ENCODE results near the gene PPP1R14B.
"Not testable (repeated sequence)": the region's sequence is repeated elsewhere in the genome, so short reads cannot be mapped to it uniquely, and the experiment has no call there.

Gene PPP1R14B

DNA sequence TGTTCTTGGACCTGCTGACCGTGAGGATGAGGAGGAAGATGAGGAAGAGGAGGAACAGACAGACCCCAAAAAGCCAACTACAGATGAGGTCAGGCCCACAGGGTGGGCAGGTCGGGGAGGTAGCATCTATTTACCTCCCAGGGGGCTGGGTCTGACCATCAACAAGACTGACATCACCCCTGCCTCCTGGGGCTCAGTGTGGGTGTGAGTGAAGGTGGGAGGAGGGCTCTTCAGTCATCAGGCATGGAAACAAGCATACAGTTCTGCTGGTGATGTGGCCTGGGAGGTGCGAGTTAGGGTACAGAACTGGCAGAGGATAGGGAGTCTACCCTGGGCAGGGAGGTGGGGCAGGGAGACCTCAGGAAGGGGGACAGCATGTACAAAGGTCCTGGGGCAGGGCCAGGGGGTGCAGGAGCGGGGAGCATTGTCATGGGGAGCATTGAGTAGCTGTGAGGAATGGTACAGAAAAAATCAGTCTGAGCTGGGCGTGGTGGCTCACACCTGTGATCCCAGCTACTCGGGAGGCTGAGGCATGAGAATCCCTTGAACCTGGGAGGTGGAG lies 13.5 kb upstream of the PPP1R14B start:
- no peak for DNase-seq

DNA sequence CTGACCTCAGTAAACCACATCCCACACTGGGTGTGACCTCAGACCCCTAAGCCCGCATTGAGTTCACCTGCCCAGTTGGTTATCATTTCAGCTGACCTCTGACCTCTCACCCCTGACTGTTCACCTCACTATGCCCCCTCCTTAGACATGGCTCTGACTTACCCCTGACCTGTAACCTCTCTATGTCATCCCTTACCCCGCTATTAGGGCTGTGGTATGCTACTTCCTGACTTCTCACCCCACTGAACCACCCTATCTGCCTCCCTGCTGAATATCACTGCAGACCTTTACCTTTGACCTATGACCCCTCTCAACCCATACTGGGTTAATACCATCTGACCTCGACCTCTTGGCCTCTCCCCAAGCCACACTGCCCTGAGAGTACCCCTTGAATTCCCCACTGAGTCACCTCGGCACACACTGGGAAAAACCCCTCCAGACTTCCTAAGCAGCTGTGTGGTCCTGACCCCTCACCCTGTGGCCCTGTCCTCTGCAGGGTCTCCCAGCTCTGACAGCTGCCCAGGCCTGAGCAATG lies 12.9 kb upstream of the PPP1R14B start:
- no peak for DNase-seq

DNA sequence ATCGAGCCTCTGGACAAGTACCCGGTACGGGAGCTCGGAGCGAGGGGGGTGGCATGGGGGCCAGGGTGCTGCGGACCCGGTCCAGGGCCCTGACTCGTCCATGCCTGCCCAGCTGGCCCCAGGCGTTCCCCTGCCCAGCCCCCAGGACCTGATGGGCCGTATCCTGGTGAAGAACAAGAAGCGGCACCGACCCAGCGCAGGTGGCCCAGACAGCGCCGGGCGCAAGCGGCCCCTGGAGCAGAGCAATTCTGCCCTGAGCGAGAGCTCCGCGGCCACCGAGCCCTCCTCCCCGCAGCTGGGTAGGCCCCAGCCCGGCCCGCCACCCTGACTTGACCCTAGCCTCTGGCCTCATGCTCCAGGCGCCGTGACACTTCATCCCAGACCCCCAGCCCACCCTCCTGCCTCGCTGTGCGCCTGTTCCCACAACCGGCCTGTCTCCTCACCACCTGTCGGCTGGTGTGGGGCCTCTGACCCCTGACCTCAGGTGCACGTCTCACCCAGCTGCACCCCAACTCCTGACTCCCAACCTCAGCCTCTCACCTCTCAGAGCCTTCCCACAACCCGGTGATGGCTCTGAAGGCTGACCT lies 12.3 kb upstream of the PPP1R14B start:
- no peak for DNase-seq

DNA sequence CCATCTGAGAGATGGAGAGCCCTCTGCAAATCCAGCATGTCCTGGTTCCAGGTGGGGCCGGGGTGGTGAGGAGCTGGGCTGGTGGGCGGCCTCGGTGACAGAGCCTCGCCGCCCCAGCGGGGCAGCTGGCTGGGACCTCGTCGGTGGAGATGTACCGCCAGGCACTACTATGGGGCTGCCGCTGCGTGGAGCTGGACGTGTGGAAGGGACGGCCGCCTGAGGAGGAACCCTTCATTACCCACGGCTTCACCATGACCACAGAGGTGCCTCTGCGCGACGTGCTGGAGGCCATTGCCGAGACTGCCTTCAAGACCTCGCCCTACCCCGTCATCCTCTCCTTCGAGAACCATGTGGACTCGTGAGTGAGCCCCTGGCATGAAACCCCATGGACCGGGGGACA lies 11.6 kb upstream of the PPP1R14B start:
- no peak for DNase-seq

DNA sequence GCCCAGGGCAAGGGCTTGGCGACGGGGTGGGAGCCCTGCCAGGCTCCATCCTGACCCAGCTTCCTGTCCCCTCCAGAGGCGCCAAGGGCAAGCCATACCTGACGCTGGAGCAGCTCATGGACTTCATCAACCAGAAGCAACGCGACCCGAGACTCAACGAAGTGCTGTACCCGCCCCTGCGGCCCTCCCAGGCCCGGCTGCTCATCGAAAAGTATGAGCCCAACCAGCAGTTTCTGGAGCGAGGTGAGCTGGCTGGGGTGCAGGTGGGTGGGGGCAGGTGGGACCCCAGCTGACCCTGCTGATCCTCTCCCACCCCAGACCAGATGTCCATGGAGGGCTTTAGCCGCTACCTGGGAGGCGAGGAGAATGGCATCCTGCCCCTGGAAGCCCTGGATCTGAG lies 9.6 kb upstream of the PPP1R14B start:
- no peak for DNase-seq

DNA sequence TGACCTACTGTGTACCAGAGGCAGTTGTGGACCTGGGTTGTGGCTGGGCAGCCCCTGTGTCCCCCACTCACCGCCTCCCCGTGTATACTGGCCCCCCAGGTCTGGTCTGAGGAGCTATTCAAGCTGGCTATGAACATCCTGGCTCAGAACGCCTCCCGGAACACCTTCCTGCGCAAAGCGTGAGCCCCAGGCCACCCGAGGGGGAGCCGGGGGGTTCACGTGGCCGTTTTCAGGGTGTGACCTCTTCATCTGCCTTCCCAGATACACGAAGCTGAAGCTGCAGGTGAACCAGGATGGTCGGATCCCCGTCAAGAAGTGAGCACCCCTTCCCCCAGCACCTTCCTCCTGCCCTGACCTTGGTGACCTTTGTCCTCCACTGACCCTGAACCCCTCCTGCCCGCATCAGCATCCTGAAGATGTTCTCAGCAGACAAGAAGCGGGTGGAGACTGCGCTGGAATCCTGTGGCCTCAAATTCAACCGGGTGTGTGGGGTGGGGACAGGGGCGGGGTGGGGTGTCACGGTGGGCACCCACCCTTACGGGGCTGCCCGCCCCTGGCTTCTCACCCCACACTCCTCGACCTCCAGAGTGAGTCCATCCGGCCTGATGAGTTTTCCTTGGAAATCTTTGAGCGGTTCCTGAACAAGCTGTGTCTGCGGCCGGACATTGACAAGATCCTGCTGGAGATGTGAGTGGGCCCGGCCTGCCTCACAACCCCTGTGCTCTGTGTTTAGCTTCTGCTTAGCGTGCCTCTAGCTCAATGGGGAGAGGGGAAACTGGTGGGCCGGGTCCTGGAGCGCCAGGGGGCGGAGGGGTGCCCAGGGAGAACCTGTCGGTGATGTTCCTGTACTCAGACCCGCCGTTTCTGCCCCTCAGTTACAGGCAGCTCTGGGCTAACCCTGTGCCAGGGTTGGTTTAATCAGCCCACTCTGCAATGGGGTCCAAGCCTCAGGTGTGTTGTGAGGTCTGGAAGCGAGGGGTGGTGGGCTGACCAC lies 8.7 kb upstream of the PPP1R14B start:
- no peak for DNase-seq

DNA sequence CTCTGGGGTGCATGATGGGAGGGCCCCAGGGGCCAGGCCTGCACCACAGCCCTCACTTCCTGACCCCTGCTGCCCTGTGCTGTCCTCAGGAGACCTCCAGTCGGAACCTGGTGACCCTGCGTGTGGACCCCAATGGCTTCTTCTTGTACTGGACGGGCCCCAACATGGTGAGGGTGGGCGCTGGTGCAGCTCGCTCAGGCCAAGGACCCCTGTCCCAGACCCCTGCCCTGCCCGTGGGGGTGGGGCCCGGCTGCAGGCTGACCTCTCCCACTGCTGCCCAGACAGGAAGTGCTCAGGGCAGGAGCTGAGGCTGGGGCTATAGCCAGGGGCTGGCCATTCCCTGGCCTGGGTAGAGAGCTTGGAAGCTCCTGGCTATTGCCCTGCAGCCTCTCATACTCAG lies 7.6 kb upstream of the PPP1R14B start:
- DNase-seq = no peak

DNA sequence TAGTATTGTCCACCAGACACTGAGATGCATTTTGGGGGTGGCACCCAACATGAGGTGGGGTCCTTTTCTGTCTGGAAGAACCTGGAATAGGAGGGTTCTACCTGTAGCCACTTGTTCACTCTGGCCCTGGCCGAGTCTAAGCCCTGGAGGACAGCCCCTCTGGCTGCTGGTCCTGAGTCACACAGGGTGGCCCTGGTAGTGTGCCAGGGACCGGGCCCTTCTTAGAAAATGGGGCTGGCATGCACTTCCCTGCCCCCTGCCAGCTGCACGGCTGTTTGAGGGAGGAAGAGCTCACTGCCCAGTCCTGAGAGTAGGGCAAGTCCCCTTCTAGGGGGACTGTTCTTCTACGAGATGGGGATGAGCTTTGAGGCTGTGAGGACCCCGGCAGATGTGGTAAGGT lies 6.7 kb upstream of the PPP1R14B start:
- no peak for DNase-seq

DNA sequence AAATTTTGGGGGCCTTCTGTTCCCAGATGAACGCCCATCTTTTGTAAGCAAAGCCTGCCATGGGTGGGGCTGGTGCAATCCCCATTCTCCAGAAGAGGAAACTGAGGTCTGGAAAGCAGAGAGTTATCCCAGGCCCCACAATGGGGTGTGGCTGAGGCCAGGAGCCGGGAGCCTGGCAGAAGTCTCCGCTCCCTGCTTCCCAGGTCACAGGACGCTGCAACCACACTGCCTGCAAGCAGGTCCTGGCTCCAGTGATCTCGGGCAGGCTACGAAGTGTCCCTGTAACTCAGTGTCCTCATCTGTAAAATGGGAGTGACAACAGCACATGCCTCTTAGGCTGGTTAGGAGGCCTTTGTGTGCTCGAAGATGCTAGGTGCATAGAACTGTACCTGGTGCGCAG lies 6.3 kb upstream of the PPP1R14B start:
- DNase-seq = no peak

DNA sequence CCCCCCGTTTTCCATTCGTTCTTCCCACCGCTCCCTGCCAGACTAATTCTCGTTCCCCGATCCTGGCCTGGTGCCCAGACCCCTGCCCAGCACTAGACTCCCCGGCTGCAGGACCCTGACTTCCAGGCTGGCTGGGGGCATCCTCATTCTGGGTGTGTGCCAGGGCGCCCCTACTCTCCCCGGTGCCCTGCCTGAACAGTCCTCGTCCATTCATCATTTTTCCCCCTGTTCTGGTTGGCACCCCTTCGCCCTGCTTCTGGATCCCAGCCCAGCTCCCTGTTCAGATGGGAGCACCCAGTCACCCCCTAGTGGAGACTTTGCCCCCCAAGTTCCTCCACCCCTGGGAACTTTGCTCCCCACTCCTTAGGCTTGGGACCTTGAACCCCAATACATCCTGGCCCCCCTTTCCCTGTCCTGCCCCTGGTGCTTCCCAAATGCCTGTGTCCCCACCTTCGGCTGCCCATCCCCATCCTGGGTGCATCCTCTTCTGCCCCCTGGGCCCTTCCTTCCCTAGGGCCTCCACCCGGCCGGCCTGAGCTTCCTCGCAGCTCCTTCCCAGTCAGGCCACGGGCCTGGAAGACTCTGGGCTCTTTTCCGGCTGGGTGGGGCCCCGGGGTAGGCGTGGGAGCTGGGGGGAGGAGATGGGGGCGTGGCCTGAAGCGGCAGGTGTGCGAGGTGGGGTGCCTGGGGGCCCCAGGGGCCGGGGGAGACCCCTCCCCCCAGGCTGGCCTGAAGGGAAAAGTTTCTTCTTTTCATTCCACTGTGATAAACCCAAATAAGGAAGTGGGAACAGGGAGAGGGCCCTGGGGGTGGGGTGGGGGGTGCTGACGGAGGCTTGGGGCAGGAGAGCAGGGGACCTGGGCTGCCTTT lies 5.5 kb upstream of the PPP1R14B start:
- no peak for DNase-seq

DNA sequence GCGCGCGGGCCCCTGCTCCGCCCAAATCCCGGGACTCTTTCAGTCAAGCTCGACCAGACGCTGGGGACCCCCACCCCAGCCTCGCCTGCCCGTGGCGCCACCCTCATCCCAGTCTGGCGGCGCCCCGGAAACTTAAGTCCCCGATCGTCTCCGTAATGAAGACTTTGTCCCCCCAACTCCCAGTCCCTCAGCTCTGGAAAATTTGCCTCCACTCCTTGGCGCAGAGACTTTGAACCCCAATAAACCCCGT lies 4.9 kb upstream of the PPP1R14B start:
- no peak for DNase-seq

DNA sequence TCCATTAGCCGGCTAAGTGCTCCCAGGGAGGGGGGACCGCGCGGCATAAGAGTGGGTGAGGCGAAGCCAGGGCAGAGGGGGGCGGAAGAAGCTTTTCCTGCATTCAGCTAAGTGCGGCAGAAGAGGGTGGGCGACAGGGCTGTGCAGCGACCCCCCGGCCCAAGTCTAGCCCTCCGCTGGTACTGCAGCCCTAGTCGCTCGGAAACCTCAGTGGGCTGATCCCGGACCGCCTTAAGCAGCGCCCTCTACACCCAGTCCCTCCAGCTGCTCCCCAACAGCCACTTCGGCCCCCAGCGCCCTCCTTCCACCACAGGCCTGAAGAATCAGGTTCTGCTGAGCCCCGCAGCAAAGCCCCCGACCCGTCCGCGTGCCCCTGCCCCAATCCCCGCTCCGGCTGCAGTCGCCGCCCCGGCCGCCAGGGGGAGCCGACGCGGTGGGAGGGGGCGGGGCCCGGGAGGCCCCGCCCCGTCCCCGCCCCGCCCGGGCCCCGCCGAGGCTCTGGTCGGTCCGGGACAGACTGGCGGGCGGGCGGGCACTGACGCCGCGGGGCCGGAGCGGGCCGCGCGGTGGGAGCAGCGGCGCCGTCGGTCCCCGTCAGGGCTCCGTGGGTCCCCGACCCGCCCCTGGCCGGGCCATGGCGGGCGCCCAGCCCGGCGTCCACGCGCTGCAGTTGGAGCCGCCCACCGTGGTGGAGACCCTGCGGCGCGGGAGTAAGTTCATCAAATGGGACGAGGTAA lies 4.4 kb upstream of the PPP1R14B start, which contains the start of gene PLCB3:
TSS of gene PLCB3 (plus strand) at position 515 of the 737 bp plus-strand sequence. CDS start at position 635, 120 bp downstream.
- DNase-seq = no peak

DNA sequence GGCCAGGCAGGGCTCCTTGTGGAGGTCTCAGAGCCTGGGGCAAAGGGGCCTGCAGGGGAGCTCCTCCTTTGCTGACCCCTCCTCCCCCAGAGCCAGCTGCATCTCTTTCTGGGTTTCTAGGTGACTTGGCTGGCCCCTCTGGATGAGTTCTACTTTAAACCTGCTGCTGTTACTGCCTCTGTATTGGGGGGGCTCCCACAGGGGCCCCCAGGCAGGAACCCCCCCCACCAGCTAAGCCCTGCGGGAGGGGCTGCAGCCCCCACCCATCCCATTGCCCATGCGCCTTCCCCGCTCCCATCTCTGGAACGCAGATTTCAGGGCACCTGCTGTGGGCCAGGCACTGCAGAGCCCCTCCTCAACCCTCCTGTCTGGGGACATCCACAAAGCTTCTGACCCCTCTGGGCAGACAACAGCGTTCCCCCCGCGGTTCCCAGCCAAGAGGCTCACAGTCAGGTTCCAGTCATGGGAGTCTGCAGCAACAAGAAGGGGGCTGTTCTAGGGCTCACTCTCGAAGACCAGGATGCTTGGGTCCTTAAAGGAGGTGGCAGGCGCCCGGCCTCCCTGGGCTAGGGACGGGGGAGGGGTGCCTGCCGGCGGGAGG lies 3.8 kb upstream of the PPP1R14B start:
- no peak for DNase-seq

DNA sequence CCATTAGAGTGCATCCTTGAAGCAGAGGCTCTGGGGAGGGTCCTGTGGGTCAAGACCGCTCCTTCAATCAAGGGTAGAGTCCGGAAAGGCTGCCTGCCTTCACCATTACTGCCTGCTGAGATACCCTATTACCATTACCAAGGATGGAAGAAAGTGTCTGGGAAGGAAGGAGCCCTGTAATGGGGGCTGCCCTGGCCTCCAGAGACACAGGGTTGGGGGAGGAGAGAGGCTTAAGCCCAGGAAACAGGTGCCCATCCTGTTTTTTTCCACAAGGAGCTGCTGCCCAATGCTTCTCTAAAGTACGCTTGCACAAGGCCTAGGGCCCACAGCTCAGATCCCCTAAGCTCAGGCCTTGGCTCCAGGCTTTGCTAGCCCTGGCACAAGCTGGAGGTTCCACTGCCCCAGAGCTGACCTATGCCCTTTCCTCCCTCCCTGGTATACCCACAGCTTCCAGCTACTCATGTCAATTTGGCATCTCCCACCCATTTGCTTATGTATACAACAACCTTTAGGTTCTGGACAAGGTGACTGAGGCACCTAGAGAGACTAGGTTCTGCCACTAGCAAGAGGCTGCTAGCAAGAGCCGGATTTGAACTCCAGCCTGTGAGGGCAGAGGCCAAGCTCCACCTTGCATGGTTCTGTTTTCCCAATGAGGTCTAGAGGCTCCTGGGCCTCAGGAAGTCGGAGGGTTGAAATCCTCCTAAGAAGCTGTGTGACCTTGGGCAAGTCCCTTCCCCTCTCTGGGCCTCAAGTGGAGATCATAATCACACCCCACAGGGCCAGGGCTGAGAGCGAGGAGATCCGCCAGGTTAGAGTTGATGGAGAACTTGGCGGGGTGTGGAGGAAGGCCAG lies 3.0 kb upstream of the PPP1R14B start:
- DNase-seq = no peak

DNA sequence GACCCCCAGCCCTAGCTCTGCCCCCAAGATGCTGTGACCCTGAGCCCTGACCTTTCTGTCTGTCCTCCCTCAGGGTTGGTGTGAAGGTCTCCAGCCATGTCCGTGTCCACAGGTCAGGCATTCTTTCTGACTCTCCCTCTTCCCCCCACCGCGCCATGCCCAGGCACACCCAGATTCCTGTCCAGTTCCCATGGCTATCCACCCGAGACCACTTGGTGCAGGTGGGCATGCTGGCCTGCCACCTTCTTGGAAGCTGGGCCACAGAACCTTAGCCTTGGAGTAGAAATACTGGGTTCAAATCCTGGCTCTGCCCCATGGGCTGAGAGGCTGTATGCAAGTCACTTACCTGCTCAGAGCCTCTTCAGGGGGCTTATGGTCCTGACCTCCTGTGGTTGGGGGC lies 2.3 kb upstream of the PPP1R14B start:
- DNase-seq = no peak

DNA sequence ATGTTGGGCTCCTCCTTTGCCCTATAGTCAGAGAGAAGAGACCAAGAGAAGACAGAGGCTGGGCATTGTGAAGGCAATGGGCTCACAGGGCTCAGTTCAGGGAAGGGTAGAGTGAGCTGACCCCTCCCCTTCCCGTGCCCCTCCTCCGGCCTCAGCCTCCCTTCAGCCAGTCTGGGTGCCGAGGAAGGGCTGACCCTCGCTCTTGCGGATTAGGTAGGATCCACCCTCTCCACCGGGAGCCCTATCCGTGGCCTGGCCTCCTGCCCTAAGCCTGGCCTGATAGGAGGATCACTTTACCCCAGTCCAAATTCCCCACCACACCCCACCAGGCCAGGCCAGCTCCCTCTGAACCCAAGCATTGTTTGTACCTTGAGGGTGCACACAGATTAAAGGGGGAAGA lies 1.8 kb upstream of the PPP1R14B start:
- no peak for DNase-seq

DNA sequence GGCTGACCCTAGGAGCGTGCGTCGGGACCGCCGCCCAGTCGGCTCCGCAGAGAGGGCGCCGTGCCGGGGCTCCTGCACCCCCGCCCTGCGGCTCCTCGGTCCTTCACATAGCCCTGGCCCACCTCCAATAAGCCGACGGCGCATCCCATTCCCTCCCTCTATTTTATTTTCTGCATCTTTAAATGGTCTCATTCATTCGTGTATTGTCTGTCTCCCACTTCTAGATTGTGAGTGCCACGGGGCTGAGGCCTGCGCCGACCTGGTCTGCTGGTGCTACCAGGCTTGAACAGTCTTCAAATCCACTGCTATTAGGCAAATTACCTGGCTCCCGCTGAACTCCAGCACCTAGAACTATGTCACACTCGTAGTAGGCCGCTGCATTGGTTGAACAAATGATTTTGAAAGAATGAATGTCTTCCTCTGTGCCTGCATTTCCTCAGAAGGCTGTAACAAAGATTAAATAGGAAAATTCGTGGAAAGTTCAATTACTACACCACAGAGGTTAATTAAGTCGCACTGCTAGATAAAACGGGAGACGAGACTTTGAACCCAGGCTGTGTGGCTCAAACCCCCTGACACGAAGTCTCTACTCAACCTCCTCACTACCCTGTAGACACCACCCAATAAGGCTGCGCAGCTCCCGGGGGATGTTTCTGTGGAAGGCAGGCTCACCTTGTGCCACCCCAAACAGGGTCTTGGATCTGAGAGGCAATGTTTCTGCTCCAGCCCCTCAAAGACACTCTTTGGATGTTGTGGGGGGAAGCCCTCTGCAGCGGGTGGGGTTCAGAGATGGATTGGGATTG lies 1.2 kb upstream of the PPP1R14B start:
- DNase-seq = no peak

DNA sequence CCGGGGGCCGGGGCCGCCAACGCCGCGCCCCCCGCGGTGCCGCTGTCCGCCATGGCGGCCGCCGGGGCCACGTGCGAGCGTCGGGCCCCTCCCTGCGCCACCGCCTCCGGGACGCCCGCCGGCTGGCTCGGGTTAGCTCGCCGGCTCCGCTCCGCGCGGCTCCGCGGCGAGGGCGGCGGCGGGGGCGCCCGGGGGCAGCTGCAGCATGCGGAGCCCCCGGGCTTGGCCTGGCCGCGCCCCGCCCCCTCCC lies 197 bp downstream of the PPP1R14B start:
- not testable (repeated sequence) for DNase-seq

DNA sequence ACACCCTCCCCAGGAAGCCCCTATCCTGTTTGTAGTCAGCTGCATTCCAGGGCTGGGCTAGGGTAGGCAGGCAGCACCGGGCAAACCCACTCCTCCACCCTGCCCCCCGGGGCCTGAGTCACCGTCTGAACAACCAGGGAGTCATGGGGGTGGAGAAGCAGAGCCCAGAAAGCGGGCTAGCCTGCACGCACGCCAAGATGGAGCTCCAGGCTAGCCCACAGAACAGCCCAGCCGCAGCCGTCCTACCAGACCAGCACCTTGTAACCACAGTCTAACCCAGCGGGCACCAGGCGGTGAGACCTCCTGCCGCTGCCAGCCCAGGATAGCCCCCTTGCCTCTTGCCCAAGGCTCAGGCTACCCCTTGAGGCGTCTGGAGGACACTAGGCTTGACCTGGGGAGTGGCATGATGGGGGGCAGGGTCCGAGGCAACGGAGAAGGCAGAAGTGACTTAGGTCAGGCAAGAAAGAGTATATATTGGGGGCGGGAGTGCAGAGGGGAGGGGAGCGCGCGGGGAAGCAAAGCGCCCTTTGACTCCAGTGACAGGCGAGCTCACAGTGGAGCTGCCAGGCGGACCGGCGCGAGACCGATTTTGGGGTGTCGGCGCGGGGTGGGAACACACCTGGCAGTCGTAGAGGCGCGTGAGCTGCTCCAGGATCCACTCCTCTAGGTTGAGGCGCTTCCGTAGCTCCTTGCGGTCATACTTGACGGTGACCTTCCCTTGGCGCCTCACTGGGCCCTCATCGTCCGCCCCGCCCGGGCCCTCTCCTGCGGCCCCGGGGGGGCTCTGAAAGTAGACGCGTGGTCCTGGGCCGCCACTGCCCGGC lies 734 bp downstream of the PPP1R14B start:
- DNase-seq = peak; percentile 83
